ENCODE measurements around the gene HDAC10. TPM values are rescaled to one million over a fixed set of nuclear protein-coding genes. Genes with fewer than 3 reads are reported as not detected.

Gene HDAC10
- total RNA-seq, 3 donors from 2014 or later (not counting 1 experiment from before 2014, with no cell fraction given): 112 to 131 (median 123) TPM

DNA sequence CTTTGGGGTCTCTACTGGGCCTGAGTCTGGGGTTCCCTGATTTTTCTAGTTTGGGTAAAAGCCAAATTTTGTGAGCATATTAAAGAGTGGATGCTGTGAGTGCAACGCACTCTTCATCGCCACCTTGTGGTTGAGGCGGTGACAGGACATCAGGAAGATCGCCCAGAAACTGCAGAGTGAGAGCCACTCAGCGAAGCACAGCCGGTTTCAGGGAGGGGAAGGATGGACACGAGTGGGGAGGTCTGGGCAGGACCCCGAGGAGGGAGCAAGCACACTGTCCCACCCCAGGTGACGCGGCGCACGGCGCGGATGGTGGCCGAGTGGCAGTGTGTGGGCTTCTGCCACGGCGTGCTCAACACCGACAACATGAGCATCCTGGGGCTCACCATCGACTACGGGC is 41.2 kb downstream of the HDAC10 start:
- Histone ChIP-seq H3K36me3 (ENCODE audit: control insufficient read depth, insufficient read depth, low read length) (peaks cover 40% of the 10 kb centered on the region), H3K27ac (ENCODE audit: low read length) (no peak overlapping the region), H3K9me3 (ENCODE audit: control insufficient read depth, insufficient read depth, low read length) (no peaks in the 10 kb centered on the region), H3K27me3 (ENCODE audit: control insufficient read depth, insufficient read depth, low read length) (no peaks in the 10 kb centered on the region), H3K4me1 (ENCODE audit: control insufficient read depth, insufficient read depth, low read length) (peaks cover 16% of the 10 kb centered on the region), H3K4me3 (ENCODE audit: low read length) (no peak overlapping the region)
- H3K27ac Mint-ChIP-seq: peak overlapping the region; percentile 38 to 70
- H3K36me3 Mint-ChIP-seq: no peaks in the 10 kb centered on the region
- H3K4me1 Mint-ChIP-seq: peaks cover 14% of the 10 kb centered on the region in 2 donors
- TF ChIP-seq, protein P1, sequence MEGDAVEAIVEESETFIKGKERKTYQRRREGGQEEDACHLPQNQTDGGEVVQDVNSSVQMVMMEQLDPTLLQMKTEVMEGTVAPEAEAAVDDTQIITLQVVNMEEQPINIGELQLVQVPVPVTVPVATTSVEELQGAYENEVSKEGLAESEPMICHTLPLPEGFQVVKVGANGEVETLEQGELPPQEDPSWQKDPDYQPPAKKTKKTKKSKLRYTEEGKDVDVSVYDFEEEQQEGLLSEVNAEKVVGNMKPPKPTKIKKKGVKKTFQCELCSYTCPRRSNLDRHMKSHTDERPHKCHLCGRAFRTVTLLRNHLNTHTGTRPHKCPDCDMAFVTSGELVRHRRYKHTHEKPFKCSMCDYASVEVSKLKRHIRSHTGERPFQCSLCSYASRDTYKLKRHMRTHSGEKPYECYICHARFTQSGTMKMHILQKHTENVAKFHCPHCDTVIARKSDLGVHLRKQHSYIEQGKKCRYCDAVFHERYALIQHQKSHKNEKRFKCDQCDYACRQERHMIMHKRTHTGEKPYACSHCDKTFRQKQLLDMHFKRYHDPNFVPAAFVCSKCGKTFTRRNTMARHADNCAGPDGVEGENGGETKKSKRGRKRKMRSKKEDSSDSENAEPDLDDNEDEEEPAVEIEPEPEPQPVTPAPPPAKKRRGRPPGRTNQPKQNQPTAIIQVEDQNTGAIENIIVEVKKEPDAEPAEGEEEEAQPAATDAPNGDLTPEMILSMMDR (IDR thresholded peaks at IDR 0.05): peak; percentile 73
- no peak overlapping the region for H3K4me3 Mint-ChIP-seq
- intact Hi-C loops (cut with micrococcal nuclease): loop anchor here (1.0 to 2.0 kb wide), 2 partner anchors 61 to 279 kb away; no protein-coding TSS in a partner anchor
- DNase-seq: peak; percentile 72 to 90
- peak; percentile 80 to 94 (median 83) for ATAC-seq
- H3K27me3 Mint-ChIP-seq (ENCODE audit: low read depth in 2 of 2): no peaks in the 10 kb centered on the region
- no peaks in the 10 kb centered on the region for H3K9me3 Mint-ChIP-seq
- WGBS (ENCODE audit: insufficient coverage): 67% methylated on average over 20 of the region's 20 CpGs

DNA sequence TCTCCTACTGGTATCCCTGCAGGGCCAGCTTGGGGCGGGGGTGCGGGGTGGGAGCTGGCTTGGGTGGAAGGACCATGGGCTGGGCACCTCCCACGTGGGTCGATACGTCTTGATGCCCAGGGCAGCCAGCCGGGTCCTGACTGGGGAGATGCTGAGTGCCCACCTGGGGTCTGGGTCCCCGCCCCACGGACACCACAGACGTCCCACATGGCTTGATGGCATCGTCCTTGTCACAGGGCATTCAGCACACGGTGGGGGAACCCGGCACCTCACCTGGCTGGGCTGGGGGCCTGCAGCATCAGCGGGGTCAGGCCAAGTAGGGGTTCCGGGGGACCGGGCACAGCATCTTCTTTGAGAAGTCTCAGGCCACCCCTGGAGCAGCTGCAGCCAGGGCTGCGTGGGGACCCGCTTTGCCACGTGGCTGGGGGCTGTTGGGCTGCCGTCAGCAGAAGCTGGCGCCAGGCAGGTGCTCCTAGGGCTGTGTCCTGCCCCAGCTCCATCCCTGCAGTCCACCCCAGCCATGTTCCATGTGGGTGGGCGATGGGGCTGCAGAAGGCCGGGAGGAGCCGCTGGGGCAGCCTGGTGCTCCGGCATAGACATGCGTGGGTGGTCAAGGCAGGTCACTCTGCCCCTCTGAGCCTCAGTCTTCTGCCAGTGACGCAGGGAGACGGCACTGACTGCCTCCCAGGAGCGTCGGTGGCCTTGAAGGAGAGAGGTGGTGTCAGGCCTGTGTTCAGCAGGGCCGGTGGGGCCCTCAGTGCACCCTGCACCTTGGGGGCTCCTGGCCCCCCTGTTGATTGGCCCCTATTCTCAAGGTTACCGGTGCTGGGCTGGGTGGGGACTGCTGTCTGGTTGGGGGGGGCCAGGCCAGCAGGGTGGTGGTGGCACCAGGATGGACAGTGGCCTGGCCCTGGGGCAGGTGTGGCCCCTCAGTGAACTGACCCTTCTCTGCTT is 41.8 kb downstream of the HDAC10 start:
- ATAC-seq: peak; percentile 19 to 42 (median 33)
- Histone ChIP-seq H3K9me3 (ENCODE audit: control insufficient read depth, insufficient read depth, low read length) (no peaks in the 10 kb centered on the region), H3K4me3 (ENCODE audit: low read length) (no peak overlapping the region), H3K36me3 (ENCODE audit: control insufficient read depth, insufficient read depth, low read length) (peaks cover 38% of the 10 kb centered on the region), H3K27me3 (ENCODE audit: control insufficient read depth, insufficient read depth, low read length) (no peaks in the 10 kb centered on the region), H3K27ac (ENCODE audit: low read length) (no peak overlapping the region), H3K4me1 (ENCODE audit: control insufficient read depth, insufficient read depth, low read length) (peaks cover 18% of the 10 kb centered on the region)
- peaks cover 15 to 16% of the 10 kb centered on the region in 2 donors for H3K4me1 Mint-ChIP-seq
- H3K27ac Mint-ChIP-seq: peak overlapping the region; percentile 38 to 70
- H3K9me3 Mint-ChIP-seq: no peaks in the 10 kb centered on the region
- intact Hi-C loops (cut with micrococcal nuclease): loop anchor here (1.0 to 2.0 kb wide), 2 partner anchors 60 to 278 kb away; no protein-coding TSS in a partner anchor
- H3K27me3 Mint-ChIP-seq (ENCODE audit: low read depth in 2 of 2): no peaks in the 10 kb centered on the region
- 87% methylated on average over 31 of the region's 31 CpGs for WGBS (ENCODE audit: insufficient coverage)
- DNase-seq: no peak
- TF ChIP-seq, protein P1 (IDR thresholded peaks at IDR 0.05): no peak
- H3K36me3 Mint-ChIP-seq: no peaks in the 10 kb centered on the region
- no peak overlapping the region for H3K4me3 Mint-ChIP-seq

DNA sequence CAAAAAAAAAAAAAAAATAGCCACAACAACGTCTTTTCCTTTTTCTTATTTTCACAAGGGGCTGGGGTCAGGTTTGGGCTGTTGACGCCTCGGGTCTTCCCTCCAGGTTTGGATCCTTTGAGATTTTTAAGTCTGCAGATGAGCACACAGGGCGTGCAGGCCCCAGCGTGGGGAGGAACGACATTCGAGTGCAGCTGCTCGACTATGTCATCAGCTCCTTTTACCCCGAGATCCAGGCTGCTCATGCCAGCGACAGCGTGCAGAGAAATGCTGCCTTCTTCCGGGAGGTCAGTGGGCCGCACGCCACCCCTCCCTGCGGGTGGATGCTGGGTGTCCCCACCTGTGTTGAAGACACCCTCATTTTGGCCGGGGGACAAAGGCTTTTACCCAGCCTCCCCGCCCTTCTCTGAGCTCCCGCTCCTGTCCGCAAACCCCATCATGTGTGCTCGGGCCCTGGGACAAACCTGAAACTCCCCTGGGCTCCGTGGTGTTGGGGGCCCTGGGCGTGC is 42.6 kb downstream of the HDAC10 start:
- Mint-ChIP-seq H3K36me3 (no peaks in the 10 kb centered on the region), H3K27ac (no peak overlapping the region), H3K9me3 (no peaks in the 10 kb centered on the region), H3K4me3 (no peak overlapping the region), H3K4me1 (peaks cover 20 to 21% of the 10 kb centered on the region in 2 donors), H3K27me3 (ENCODE audit: low read depth in 2 of 2) (no peaks in the 10 kb centered on the region)
- Histone ChIP-seq H3K4me1 (ENCODE audit: control insufficient read depth, insufficient read depth, low read length) (peaks cover 18% of the 10 kb centered on the region), H3K9me3 (ENCODE audit: control insufficient read depth, insufficient read depth, low read length) (no peaks in the 10 kb centered on the region), H3K27me3 (ENCODE audit: control insufficient read depth, insufficient read depth, low read length) (no peaks in the 10 kb centered on the region), H3K27ac (ENCODE audit: low read length) (no peak overlapping the region), H3K4me3 (ENCODE audit: low read length) (no peak overlapping the region), H3K36me3 (ENCODE audit: control insufficient read depth, insufficient read depth, low read length) (peaks cover 36% of the 10 kb centered on the region)
- 93% methylated on average over 22 of the region's 22 CpGs for WGBS (ENCODE audit: insufficient coverage)
- ATAC-seq (no peak), DNase-seq (no peak)
- intact Hi-C loops (cut with micrococcal nuclease): loop anchor here (2.0 kb wide), 1 partner anchor 278 kb away; no protein-coding TSS in a partner anchor
- TF ChIP-seq, protein P1 (IDR thresholded peaks at IDR 0.05): no peak

Measured in natural killer cell (primary cell).